HG03095 (cell line): Measurements from ENCODE around the gene OR4A16.

Experiments used
- ATAC-seq: cut with Tn5 transposase; IDR thresholded peaks from one replicate; pipeline ENCODE4 v1.9.1; 2021; ENCODE audit warnings: moderate library complexity; ENCODE audit not compliant: unreplicated experiment

Gene OR4A16

GRCh38 chr11:55342901-55343300 is at the start of gene OR4A16:
Gene OR4A16 (plus strand): TSS chr11:55343201. CDS start chr11:55343201, 0 bp downstream.
- ATAC-seq: no peak

- ATAC-seq: no peak
Measured at GRCh38 chr11:55324500-55324899, 18.5 kb upstream of the OR4A16 start.

- no peak for ATAC-seq
Measured at GRCh38 chr11:55345306-55345705, 2.3 kb downstream of the OR4A16 start.

GRCh38 chr11:55349032-55349431 is 6.0 kb downstream of the OR4A16 start:
- no peak for ATAC-seq

- no peak for ATAC-seq
Measured at GRCh38 chr11:55357560-55358184, 14.7 kb downstream of the OR4A16 start.

- ATAC-seq: no peak
Measured at GRCh38 chr11:55367674-55368073, 24.7 kb downstream of the OR4A16 start, which contains the start of gene OR4A15. Gene OR4A15 (plus strand): TSS chr11:55367974. CDS start chr11:55367974, 0 bp downstream.
